Natural killer cell (primary cell): Measurements from ENCODE around the gene DVL2. TPM values are rescaled to one million over a fixed set of nuclear protein-coding genes. Genes with fewer than 3 reads are reported as not detected.
"Not testable (repeated sequence)": the region's sequence is repeated elsewhere in the genome, so short reads cannot be mapped to it uniquely, and the experiment has no call there.

Experiments
- ATAC-seq, 3 donors: fragments of 150-1000 bp in 2 of 3; fragments of 200-7000 bp in 1 of 3; cut with Tn5 transposase; 1 replicate in 1 of 3; 2 replicates in 2 of 3; pipeline ENCODE4 v1.10.0; 2021; ENCODE audit warnings: mild to moderate bottlenecking in 2 of 3, moderate library complexity in 2 of 3
- DNase-seq, 2 donors: peaks; one replicate each; pipeline versions ENCODE4 v3.0.0 to v3.0.0-alpha.2; 2013 to 2021; ENCODE audit warnings: mixed read lengths in 1 of 2
- H3K27ac ChIP-seq: one replicate; pipeline ENCODE4 v1.5.1; 2013; ENCODE audit warnings: mild to moderate bottlenecking, low read length
- H3K27me3 ChIP-seq: one replicate; pipeline ENCODE4 v1.6.1; 2013; ENCODE audit warnings: low read length; ENCODE audit not compliant: control insufficient read depth, insufficient read depth
- H3K36me3 ChIP-seq: one replicate; pipeline ENCODE4 v1.6.1; 2013; ENCODE audit warnings: low read length; ENCODE audit not compliant: control insufficient read depth, insufficient read depth
- H3K4me1 ChIP-seq: one replicate; pipeline ENCODE4 v1.6.1; 2013; ENCODE audit warnings: low read length; ENCODE audit not compliant: control insufficient read depth, insufficient read depth
- H3K4me3 ChIP-seq: one replicate; pipeline ENCODE4 v1.5.1; 2013; ENCODE audit warnings: low read length
- H3K9me3 ChIP-seq: one replicate; pipeline ENCODE4 v1.6.1; 2013; ENCODE audit warnings: low read length; ENCODE audit not compliant: control insufficient read depth, insufficient read depth
- H3K27ac Mint-ChIP-seq, 2 donors: one replicate each; pipeline ENCODE4 v1.8.0; 2022; ENCODE audit warnings: mild to moderate bottlenecking in 2 of 2, mixed read lengths in 2 of 2, moderate library complexity in 1 of 2
- H3K27me3 Mint-ChIP-seq, 2 donors: one replicate each; pipeline ENCODE4 v1.8.0; 2022; ENCODE audit warnings: low read depth in 2 of 2, mixed read lengths in 2 of 2
- H3K36me3 Mint-ChIP-seq: one replicate; pipeline ENCODE4 v1.8.0; 2022; ENCODE audit warnings: mixed read lengths
- H3K4me1 Mint-ChIP-seq, 2 donors: one replicate each; pipeline ENCODE4 v1.8.0; 2022; ENCODE audit warnings: mixed read lengths in 2 of 2
- H3K4me3 Mint-ChIP-seq: one replicate; pipeline ENCODE4 v1.8.0; 2022; ENCODE audit warnings: mild to moderate bottlenecking, moderate library complexity, mixed read lengths
- H3K9me3 Mint-ChIP-seq, 2 donors: one replicate each; pipeline ENCODE4 v1.8.0; 2022; ENCODE audit warnings: mixed read lengths in 2 of 2
- CTCF ChIP-seq: fragments of 200-600 bp; IDR thresholded peaks from one replicate; pipeline ENCODE4 v1.8.0; 2022; ENCODE audit warnings: antibody characterized with exemption
- WGBS: methylation state at CpG from one replicate; pipeline ENCODE4 v1.1.7; 2013; ENCODE audit warnings: missing lambda C conversion rate; ENCODE audit not compliant: insufficient coverage; 5-methylcytosine and 5-hydroxymethylcytosine counted together
- intact Hi-C: fragments of 100-400 bp; cut with micrococcal nuclease; formaldehyde crosslinking; loops from one replicate; pipeline ENCODE4 v1.14.2; 2022
- total RNA-seq, 4 donors: library from RNA; stranded (reverse); fragments of 120-200 nt in 1 of 4; gene quantifications; one replicate each; pipeline versions ENCODE4 v1.2.3 to v1.2.4, GENCODE V29; 2013 to 2022

Gene DVL2
- total RNA-seq, 3 donors from 2014 or later (not counting 1 experiment from before 2014, with no cell fraction given) = 46.5 to 66.6 (median 61.5) TPM

GRCh38 chr17:7183433-7184090 is 50.8 kb downstream of the DVL2 start:
- H3K4me3 Mint-ChIP-seq = no peak overlapping the region
- Histone ChIP-seq H3K27ac (no peak overlapping the region), H3K4me1 (no peaks in the 10 kb centered on the region), H3K27me3 (no peaks in the 10 kb centered on the region), H3K4me3 (no peak overlapping the region), H3K9me3 (no peaks in the 10 kb centered on the region), H3K36me3 (no peaks in the 10 kb centered on the region)
- H3K27me3 Mint-ChIP-seq = peaks cover 0 to 3% of the 10 kb centered on the region in 2 donors
- TF ChIP-seq CTCF = no peak
- ATAC-seq (no peak), DNase-seq (no peak)
- peaks cover 0 to 5% of the 10 kb centered on the region in 2 donors for H3K4me1 Mint-ChIP-seq
- no peaks in the 10 kb centered on the region for H3K9me3 Mint-ChIP-seq
- H3K36me3 Mint-ChIP-seq = no peaks in the 10 kb centered on the region
- intact Hi-C loops = no loop called here
- WGBS = 89% methylated on average over 3 of the region's 7 CpGs
- no peak overlapping the region for H3K27ac Mint-ChIP-seq

- H3K36me3 Mint-ChIP-seq, DNase-seq, ATAC-seq, H3K36me3 ChIP-seq, intact Hi-C loops, H3K4me3 Mint-ChIP-seq, H3K9me3 ChIP-seq, H3K4me3 ChIP-seq, H3K27ac Mint-ChIP-seq, H3K27ac ChIP-seq, H3K9me3 Mint-ChIP-seq: not testable (repeated sequence)
- WGBS = 93% methylated on average over 2 of the region's 2 CpGs
- peaks cover 0 to 13% of the 10 kb centered on the region in 2 donors for H3K4me1 Mint-ChIP-seq
- Histone ChIP-seq H3K27me3 (peaks cover 13% of the 10 kb centered on the region), H3K4me1 (peaks cover 12% of the 10 kb centered on the region)
- H3K27me3 Mint-ChIP-seq = peaks cover 0 to 13% of the 10 kb centered on the region in 2 donors
Observed at GRCh38 chr17:7182101-7182500, 52.2 kb downstream of the DVL2 start.

- no peak within 1 kb of the TSS for H3K4me3 ChIP-seq
- WGBS = 84% methylated on average over 20 of the region's 20 CpGs
- peaks cover 0 to 9% of the 10 kb centered on the region in 2 donors for H3K4me1 Mint-ChIP-seq
- H3K4me3 Mint-ChIP-seq = no peak within 1 kb of the TSS
- DNase-seq (no peak), ATAC-seq (no peak)
- H3K9me3 Mint-ChIP-seq = no peaks in the 10 kb centered on the region
- H3K27me3 ChIP-seq = peaks cover 14% of the 10 kb centered on the region
- no peak within 1 kb of the TSS for H3K27ac Mint-ChIP-seq
- H3K36me3 Mint-ChIP-seq = no peaks in the 10 kb centered on the region
- no peaks in the 10 kb centered on the region for H3K36me3 ChIP-seq
- intact Hi-C loops = no loop called here
- peaks cover 17% of the 10 kb centered on the region for H3K4me1 ChIP-seq
- H3K27me3 Mint-ChIP-seq = peaks cover 0 to 13% of the 10 kb centered on the region in 2 donors
- no peak for TF ChIP-seq CTCF
- no peak within 1 kb of the TSS for H3K27ac ChIP-seq
- no peaks in the 10 kb centered on the region for H3K9me3 ChIP-seq
Observed at GRCh38 chr17:7179317-7180254, 54.7 kb downstream of the DVL2 start, which contains the start of gene ASGR1. TSS of gene ASGR1 (minus strand) at chr17:7179370. CDS start at chr17:7178563, 807 bp downstream.

GRCh38 chr17:7178973-7179316 is 55.4 kb downstream of the DVL2 start:
- no peak overlapping the region for H3K27ac Mint-ChIP-seq
- no peaks in the 10 kb centered on the region for H3K36me3 Mint-ChIP-seq
- Histone ChIP-seq H3K27me3 (peaks cover 18% of the 10 kb centered on the region), H3K4me3 (no peak overlapping the region), H3K9me3 (no peaks in the 10 kb centered on the region), H3K4me1 (peaks cover 23% of the 10 kb centered on the region), H3K27ac (no peak overlapping the region), H3K36me3 (no peaks in the 10 kb centered on the region)
- DNase-seq = no peak
- H3K27me3 Mint-ChIP-seq = peaks cover 0 to 13% of the 10 kb centered on the region in 2 donors
- ATAC-seq = no peak
- H3K4me1 Mint-ChIP-seq = peaks cover 0 to 9% of the 10 kb centered on the region in 2 donors
- H3K9me3 Mint-ChIP-seq = no peaks in the 10 kb centered on the region
- TF ChIP-seq CTCF = no peak
- WGBS = 87% methylated on average over 11 of the region's 11 CpGs
- no peak overlapping the region for H3K4me3 Mint-ChIP-seq
- intact Hi-C loops = no loop called here
